Measurements from ENCODE around the gene PF4V1.

Gene PF4V1

DNA sequence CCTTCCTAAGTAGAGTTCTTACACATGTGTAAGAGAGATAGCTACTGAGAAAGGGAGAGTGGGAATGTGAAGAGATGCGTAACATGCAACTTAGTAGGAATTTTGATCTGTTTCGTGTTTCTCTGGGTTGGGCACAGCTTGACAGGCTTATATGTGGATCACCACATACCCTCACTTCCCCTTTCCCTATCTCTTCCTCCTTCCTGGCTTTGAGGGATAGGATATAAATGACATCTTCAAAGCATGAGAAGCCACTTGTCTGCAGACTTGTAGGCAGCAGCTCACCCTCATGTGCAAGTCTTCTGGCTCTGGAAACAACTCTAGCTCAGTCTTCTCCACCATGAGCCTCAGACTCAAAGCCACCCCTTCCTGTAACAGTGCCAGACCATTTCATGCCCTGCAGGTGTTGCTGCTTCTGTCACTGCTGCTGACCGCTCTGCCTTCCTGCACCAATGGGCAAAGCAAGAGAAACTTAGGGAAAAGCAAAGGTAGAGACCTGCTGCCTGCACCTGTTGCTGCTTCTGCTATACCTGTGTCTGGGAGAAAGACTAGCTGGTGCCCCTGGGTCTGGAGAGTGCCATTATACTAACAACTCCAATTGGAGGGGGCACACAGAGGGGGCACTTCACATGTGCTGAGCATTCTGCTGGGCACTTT is 5.4 kb upstream of the PF4V1 start:
- DNase-seq = peak; percentile 61

DNA sequence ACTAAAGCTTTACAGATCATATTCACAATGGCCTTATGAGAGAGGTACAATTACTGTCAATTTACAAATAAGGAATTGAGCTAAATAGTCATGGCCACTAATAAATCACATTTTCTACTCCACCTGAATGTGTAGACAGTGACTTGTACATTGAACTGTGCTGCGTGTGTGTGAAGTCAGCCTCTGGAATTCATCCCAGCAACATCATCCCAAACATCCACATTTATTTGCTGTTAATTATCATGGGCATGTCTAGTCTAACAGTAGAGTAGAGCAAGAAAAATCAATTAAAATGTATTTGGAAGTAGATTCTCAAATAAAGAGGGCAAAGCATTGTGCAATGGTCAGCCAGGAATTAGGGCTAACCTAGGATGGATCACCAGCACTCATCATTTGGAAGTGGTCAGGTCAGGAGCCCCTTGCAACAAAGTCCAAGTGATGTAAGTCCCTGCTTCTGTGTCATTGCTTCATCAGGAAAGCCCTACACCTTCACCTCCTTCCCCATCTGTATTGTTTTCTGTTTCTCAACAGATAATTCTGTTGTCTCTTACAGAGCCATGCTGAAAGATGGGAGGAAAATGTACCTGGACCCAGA is 4.8 kb upstream of the PF4V1 start:
- no peak for DNase-seq

DNA sequence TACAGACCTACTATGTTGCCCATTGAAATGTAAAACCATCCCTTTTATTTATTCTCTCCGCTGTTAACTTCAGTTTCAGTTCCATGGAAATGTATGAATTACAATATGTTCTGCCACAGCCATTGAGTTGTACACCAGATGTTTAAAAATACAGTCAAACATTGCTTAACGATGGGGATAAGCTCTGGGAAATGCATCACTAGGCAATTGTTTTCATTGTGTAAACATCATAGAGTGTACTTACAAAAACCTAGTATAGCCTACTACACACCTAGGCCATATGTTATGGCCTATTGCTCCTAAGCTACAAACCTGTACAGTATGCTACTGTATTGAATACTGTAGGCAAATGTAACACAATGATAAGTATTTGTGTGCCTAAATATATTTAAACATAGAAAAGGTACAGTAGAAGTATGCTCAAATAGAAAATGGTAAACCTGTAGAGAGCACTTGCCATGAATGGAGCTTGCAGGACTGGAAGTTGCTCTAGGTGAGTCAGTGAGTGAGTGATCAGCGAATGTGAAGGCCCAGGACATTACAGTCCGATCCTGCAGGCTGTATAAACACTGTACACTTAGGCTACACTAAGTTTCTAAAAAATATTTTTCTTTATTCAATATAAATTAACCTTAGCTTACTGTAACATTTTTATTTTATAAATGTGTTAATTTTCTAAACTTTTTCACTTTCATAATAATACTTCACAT is 2.7 kb upstream of the PF4V1 start:
- DNase-seq = no peak

DNA sequence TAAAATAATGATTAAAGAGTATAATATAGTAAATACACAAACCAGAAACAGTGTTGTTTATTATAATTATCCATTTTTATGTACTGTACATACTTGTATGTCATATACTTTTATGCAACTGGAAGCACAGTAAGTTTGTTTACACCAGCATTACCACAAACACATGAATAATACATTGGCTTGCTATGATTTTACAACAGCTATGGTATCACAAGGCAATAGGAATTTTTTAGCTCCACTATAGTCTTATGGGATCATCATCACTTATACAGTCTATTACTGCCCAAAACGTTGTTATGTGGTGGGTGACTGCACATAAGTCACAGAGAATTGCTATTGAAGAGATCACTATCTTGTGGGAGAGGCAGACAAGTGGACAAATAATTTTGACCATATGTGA is 1.8 kb upstream of the PF4V1 start:
- DNase-seq = no peak

DNA sequence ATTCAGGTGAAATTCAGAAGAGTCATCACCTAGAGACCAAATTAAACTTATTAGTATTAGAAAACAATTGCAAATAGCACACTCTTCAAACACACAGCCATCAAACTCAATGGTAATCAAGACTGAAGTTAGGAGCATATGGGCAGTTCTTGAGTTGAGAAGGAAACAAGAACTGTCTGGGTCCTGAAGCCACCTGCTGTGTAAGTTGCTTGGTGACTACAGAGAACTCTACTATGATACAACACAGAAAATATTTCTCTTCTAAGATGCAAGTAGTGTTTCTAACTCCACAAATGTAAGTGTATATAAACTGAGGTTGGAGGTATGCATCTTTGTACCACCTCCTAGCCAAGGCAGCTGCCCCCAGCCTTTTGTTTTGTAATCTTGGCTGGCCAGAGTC is 325 bp upstream of the PF4V1 start:
- no peak for DNase-seq

DNA sequence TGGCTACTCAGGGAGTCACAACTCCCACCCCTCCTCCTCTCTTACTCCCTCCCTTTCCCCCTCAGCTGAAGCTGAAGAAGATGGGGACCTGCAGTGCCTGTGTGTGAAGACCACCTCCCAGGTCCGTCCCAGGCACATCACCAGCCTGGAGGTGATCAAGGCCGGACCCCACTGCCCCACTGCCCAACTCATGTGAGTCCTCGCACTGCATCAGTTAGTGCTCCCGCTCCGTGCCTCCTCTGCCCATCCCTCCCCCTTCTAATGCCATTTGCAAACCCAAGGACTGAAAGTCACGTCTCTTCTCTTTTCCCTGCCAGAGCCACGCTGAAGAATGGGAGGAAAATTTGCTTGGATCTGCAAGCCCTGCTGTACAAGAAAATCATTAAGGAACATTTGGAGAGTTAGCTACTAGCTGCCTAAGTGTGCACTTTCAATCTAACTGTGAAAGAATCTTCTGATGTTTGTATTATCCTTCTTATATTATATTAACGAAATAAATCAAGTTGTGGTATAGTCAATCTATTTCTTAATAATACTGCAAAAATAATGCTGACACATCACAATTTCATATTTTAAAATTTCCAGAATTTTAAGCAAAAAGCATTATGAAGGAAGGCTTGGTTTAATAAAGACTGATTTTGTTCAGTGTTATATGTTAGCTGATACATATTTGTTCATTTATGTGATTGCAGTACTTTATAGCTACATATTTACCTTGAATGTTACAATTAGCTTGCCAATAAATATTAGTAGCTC is 800 bp downstream of the PF4V1 start:
- no peak for DNase-seq

DNA sequence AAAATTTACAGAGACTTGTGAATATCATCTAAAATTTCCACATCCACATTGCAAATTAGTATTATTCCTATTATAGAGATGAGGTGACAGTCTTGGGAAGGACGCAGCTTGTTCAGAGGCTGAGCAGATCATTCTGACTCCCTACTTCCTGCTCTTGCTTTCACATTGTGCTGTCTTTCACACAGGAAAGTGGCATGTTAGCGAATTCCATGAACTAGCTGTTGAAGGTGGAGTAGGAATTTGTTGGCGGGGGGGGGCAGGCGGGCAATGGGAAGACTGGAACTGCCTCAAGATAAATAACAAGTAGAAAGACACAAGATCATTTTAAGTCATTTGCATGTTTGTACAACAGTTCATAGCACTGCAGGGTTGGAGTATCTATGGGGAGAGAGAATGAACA is 2.3 kb downstream of the PF4V1 start:
- DNase-seq = no peak

DNA sequence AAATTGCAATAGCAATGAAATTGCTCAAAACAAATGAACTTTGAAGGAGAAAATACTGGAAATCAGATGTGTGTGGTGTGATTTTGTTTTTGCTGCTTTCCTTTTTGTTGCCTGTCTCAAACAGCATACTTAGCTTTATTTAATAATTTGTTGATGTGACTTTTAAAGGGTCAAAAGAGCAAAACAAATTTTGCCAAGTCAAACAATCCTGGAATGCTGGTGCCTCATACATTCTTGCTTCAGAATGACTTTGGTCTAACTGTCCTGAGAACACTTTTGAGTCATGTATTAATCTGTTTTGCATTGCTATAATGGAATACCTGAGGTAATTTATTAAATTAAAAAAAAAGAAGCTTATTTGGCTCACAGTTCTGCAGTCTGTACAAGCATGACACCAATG is 3.4 kb downstream of the PF4V1 start:
- DNase-seq = no peak

DNA sequence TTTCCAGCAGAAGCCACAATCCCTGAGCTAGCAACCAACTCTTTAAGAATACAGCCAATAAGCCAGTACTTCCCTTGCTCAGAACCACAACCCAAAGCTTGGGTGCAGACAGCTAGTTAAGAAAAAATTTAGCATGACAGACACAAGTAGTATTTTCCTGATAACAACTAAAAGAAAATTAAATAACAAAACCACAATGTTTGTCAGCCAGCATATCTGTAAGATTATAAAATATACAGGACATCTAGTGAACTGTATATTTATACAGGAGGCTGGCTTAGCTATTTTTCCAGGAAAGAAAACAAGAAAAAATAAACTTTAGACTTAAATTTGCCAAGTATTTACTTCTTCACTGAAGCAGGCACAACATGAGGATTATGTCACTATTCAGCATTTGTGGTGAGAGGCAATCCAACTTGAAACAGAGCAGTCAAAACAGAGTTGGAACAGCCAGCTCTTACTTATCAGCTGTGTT is 6.6 kb downstream of the PF4V1 start:
- peak; percentile 43 for DNase-seq

DNA sequence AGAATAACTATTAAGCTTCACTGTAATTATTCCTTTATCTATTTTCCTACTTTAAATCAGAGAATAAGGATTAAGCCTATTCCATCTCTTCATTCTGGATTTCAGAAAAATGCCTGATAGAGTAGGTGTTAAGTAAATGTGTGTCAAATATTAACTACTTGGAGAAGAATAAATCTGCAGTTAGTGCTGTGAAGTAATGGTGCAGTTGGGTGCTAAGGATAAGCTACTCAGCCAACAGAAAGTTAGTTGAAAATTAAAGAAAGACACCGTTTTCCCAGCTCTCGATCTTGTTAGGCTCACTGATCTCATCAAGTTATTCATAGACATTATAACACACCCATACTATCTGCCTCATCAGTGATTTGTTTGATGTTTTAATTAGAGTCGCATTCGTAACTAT is 7.1 kb downstream of the PF4V1 start:
- DNase-seq = no peak

DNA sequence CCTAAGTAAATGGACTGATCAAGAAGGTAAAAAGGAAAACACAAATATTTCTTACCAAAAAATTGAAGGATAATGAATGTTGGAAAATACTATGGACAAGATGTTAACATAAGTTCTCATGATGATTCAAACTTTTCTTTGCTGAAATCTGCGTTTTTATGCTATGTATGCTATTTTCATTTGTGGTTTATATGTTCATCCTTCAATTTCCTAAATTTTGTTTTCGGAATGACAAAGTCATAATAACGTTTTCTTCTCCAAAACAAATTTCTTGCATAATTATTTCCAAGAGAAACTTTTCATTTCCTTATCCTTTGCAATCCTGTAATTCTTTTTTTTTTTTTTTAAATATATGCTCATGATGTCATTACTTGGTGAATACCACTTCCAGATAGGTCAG is 7.8 kb downstream of the PF4V1 start:
- no peak for DNase-seq

DNA sequence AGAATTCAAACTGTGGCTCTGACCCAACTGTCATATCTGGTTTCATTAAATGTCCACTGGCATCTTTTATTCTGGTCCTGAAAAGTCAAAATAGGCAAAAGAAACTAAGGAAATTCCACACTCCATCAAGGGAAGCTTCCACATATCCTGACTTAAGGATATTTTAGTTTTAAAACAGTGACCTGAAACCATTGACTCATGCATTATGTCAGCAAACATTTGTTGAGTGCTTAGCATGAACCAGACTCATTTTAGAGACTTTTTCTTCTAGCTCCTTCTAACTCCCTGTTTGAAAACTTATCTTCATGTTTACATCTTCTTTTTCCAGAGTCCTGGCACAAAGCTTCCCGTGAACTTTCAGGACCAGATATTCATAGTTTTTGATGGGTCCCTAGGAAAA is 9.2 kb downstream of the PF4V1 start:
- no peak for DNase-seq

DNA sequence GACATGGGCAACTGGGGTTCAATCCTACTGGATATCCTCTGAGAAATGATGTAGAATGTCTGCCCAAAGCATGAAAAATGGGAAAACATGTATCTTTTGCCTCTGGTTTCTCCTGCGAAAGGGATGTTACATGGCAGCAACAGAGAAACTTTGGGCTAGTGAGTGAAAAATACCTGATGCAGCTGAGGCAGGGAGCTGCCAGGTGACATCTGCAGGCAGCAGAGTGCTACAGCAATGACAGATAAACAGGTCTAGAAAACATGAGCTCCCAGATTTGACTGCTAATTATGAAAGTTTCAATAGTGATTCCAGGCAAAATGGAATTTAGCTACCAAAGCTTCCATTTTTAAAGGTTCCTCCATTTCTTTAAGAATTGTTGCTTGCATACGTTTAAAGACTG is 11.3 kb downstream of the PF4V1 start:
- DNase-seq = peak; percentile 55

DNA sequence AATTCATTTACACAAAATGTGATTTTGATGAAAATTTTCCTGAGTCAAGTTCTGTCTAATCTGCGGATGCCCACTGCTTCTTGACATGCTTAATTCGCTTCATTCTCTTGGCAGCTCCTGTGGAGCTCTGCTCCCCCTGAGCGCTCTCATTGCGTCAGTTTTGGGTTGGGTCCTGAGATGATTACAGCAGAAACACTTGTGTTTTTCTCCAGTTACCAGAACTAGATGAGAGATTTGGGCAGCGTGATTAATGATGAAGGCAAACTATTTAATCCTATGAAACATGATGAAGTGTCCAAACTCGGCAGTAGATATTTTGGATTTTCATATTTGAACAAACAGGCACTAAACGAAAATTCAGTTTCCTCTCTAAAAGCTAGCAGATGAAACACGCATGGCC is 11.9 kb downstream of the PF4V1 start:
- no peak for DNase-seq

DNA sequence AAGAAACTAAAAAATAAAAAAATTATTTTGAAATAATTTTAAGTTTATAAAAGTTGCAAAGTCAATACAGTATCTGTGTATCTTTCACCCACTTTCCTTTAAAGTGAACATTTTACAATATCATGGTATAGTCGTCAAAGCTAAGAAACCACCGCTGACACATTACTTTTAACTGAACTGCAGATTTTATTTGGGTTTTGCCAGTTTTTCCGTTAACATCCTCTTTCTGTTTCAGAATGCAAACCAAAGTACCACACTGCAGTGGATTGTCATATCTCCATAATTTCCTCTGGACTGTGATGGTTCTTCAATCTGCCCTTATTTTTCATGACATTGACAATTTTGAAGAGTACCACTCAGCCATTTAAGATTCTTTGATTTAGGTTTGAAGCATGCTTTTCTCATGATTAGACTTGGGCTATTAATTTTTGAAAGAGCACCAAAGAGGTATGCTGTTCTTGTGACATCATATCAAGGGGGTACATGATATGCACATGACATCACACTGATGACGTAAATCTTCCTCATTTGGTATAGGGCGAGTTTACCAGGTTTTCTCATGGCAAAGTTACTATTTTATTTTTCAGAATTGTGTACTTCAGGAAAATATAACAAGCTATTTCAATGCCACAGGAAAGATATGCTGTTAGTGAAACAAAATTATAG is 12.5 kb downstream of the PF4V1 start:
- DNase-seq = no peak

DNA sequence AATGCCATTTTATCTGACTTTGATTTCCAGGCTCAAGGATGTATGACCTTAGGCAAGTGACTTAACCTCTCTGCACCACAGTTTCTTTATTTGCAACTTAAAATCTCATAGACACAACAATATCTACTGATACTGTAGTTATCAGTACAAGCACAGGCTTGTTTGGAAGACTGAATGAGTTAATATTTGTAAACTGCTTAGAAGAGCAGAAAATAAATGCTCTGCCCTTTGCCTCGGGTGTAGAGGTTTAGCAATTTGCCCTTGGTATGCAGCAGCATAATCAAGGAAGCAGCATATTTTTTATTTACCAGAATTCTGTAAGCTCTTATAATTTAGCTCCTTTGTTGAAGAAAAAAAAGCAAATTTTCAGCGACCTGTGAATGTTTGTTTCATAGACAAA is 13.2 kb downstream of the PF4V1 start:
- no peak for DNase-seq

DNA sequence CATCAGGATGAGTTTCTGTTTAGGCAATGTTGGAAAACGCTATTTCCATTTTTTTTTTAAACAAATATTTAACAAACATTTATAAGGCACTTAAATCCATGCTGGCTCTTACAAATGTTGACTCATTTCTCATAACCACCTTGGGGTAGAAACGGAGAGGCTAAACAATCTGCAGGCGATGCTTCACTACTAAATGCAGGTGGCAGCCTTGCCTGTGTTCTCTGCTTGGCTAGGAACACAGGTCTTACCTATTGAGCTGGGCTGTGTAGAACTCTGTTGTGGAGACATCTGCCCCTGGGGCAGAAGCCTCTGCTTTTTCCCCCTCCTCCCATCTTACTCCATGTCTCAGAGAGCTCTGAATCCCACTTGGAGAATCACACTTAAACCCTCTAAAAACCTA is 14.7 kb downstream of the PF4V1 start:
- peak; percentile 24 for DNase-seq

DNA sequence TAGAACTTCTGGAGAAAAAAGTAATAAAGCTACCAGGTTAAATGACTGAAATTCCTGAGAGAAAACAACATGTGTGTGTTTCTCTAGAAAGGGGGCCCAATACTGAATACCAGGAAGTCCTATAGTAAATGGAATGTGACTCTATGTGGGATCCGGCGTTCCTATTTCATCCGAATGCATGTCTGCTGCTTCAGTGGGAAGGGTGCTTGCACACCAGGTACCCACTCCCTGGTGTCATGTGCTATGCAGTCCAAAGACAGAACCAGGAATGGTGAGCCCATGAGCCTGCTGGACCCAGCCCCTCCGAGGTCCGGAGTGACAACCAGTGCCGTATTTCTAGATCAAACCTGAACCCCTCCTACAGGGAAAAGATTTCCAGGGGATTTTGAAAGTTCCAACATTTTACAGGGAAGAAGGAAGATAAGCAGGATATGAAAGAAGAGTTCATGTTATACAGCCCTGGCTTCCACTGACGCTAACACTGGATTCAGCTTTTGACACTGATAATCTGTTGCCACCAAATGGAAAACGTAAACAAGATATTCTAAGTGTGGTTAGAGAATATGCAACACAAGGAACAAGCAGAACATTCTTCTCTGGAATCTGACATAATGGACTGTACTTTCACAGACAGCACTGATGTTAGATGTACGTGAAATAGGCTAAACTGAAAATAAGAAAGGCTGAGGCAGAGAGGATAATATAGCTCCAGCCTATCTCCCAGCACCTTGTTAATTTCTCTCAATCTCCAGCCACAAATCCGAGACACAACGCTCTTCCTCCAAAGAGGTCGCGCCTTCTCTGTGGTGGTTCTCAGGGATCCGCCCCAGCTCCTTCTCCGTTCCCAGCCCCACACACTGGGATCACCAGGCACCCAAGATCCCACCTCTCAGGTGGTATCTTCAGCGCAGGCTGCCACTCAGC is 15.4 kb downstream of the PF4V1 start:
- DNase-seq = peak; percentile 38

DNA sequence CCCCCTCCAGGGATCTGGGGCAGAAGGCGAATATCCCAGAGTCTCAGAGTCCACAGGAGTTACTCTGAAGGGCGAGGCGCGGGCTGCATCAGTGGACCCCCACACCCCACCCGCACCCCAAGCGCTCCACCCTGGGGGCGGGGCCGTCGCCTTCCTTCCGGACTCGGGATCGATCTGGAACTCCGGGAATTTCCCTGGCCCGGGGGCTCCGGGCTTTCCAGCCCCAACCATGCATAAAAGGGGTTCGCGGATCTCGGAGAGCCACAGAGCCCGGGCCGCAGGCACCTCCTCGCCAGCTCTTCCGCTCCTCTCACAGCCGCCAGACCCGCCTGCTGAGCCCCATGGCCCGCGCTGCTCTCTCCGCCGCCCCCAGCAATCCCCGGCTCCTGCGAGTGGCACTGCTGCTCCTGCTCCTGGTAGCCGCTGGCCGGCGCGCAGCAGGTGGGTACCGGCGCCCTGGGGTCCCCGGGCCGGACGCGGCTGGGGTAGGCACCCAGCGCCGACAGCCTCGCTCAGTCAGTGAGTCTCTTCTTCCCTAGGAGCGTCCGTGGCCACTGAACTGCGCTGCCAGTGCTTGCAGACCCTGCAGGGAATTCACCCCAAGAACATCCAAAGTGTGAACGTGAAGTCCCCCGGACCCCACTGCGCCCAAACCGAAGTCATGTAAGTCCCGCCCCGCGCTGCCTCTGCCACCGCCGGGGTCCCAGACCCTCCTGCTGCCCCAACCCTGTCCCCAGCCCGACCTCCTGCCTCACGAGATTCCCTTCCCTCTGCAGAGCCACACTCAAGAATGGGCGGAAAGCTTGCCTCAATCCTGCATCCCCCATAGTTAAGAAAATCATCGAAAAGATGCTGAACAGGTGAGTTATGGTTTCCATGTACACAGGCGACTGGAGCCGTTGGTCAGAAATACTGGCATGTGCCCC is 16.3 kb downstream of the PF4V1 start, which contains the start of gene CXCL1:
TSS of gene CXCL1 (plus strand) at position 264 of the 926 bp plus-strand sequence. CDS start at position 342, 78 bp downstream.
- peak; percentile 74 for DNase-seq

DNA sequence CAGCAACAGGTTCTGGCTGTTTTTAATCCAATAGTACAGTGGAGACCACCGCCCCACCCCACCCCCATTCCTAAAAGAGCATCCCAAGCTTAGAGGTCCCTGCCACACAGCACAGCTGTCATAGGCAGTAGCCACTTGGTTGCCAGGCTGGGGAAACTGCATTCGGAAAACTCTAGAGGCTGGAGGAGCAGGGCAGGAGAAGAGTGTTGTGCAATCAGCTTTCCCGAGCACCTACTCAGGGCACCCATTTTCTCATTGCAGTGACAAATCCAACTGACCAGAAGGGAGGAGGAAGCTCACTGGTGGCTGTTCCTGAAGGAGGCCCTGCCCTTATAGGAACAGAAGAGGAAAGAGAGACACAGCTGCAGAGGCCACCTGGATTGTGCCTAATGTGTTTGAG is 17.2 kb downstream of the PF4V1 start:
- DNase-seq = no peak

DNA sequence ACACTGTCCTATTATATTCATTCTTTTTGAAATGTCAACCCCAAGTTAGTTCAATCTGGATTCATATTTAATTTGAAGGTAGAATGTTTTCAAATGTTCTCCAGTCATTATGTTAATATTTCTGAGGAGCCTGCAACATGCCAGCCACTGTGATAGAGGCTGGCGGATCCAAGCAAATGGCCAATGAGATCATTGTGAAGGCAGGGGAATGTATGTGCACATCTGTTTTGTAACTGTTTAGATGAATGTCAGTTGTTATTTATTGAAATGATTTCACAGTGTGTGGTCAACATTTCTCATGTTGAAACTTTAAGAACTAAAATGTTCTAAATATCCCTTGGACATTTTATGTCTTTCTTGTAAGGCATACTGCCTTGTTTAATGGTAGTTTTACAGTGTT is 17.7 kb downstream of the PF4V1 start:
- DNase-seq = no peak

Data from hematopoietic multipotent progenitor cell treated with erythropoietin and hydrocortisone succinate and interleukin-3 and kit ligand, for 4 days (in vitro differentiated cells).